HepG2 (cell line): ENCODE measurements around the gene VWA1. TPM values are rescaled to one million over a fixed set of nuclear protein-coding genes. Genes with fewer than 3 reads are reported as not detected.
A peak's percentile ranks its signal among the peaks of the same experiment; 100 is the strongest.

Source experiments
- ASH2L ChIP-seq: fragments of 300-600, 200-600 bp; sonication (generic); IDR thresholded peaks from 2 replicates; pipeline ENCODE4 v1.7.0; 2017; ENCODE audit warnings: low read depth, mild to moderate bottlenecking, moderate library complexity, mixed read lengths, low read length; ENCODE audit not compliant: insufficient read length
- EP300 ChIP-seq, 3 experiments: sonication (generic) in 1 of 3; formaldehyde crosslinking in 1 of 3; IDR thresholded peaks; 2 replicates each; pipeline versions ENCODE4 v1.5.1 to v1.6.1; 2011 to 2020; ENCODE audit warnings: low read depth in 2 of 3, low read length in 2 of 3, borderline replicate concordance in 1 of 3, improper control_type of control experiment in 1 of 3, mild to moderate bottlenecking in 1 of 3, missing genetic modification reagents in 1 of 3, moderate library complexity in 1 of 3
- ESRRA ChIP-seq: sonication (generic); formaldehyde crosslinking; IDR thresholded peaks from 2 replicates; pipeline ENCODE4 v1.5.1; 2020; ENCODE audit warnings: mild to moderate bottlenecking, low read depth, missing genetic modification reagents
- HHEX ChIP-seq: IDR thresholded peaks from 2 replicates; pipeline ENCODE4 v1.6.1; 2016; ENCODE audit warnings: control low read depth
- HNF4A ChIP-seq: sonication (generic); formaldehyde crosslinking; IDR thresholded peaks from 2 replicates; pipeline ENCODE4 v1.4.0; 2020; ENCODE audit warnings: missing genetic modification reagents
- ISX ChIP-seq: sonication (generic); formaldehyde crosslinking; conservative IDR thresholded peaks from 2 replicates; pipeline ENCODE4 v1.5.0; 2020; ENCODE audit warnings: missing genetic modification reagents
- KDM6A ChIP-seq: IDR thresholded peaks from 2 replicates; pipeline ENCODE4 v1.6.1; 2016; ENCODE audit warnings: low read depth
- KLF6 ChIP-seq: IDR thresholded peaks from 2 replicates; pipeline ENCODE4 v1.8.0; 2016; ENCODE audit warnings: missing biosample characterization, missing genetic modification reagents
- NFYC ChIP-seq: IDR thresholded peaks from 2 replicates; pipeline ENCODE4 v1.6.1; 2016; ENCODE audit warnings: missing genetic modification reagents, missing compliant biosample characterization
- PPARG ChIP-seq: conservative IDR thresholded peaks from 2 replicates; pipeline ENCODE4 v1.6.1; 2016; ENCODE audit warnings: missing biosample characterization, missing genetic modification reagents
- SKI ChIP-seq: fragments of 450-650 bp; IDR thresholded peaks from one replicate; pipeline ENCODE4 v1.6.1; 2018; ENCODE audit warnings: mild to moderate bottlenecking; ENCODE audit not compliant: partially characterized antibody
- SP2 ChIP-seq: sonication (generic); formaldehyde crosslinking; IDR thresholded peaks from 2 replicates; pipeline ENCODE4 v1.5.1; 2020; ENCODE audit warnings: mild to moderate bottlenecking, missing genetic modification reagents
- ZMYM3 ChIP-seq: sonication (generic); formaldehyde crosslinking; IDR thresholded peaks from 2 replicates; pipeline ENCODE4 v1.5.1; 2020; ENCODE audit warnings: mild to moderate bottlenecking, missing genetic modification reagents
- ZNF136 ChIP-seq: sonication (generic); formaldehyde crosslinking; IDR thresholded peaks from 2 replicates; pipeline ENCODE4 v1.8.1; 2022; ENCODE audit warnings: low read depth, mild to moderate bottlenecking, moderate library complexity, missing genetic modification reagents
- ZNF629 ChIP-seq: sonication (generic); formaldehyde crosslinking; conservative IDR thresholded peaks from 2 replicates; pipeline ENCODE4 v1.5.0; 2020; ENCODE audit warnings: missing genetic modification reagents
- ZNF670 ChIP-seq: sonication (generic); formaldehyde crosslinking; IDR thresholded peaks from 2 replicates; pipeline ENCODE4 v1.8.0; 2022; ENCODE audit warnings: mild to moderate bottlenecking, missing genetic modification reagents, borderline replicate concordance
- ZNF761 ChIP-seq: sonication (generic); formaldehyde crosslinking; conservative IDR thresholded peaks from 2 replicates; pipeline ENCODE4 v1.4.0; 2020; ENCODE audit warnings: mild to moderate bottlenecking, missing genetic modification reagents
- polyA plus RNA-seq, 8 experiments: library from polyadenylated mRNA; depleted of rRNA in 3 of 8; stranded (reverse) in 7 of 8; unstranded in 1 of 8; fragments of >200 nt; fragmentation: Illumina TruSeq in 4 of 8; extraction: Trizol in 4 of 8; gene quantifications; 2 replicates each; pipeline versions ENCODE4 v1.2.1 to v1.2.3, GENCODE V29; 2011 to 2016; ENCODE audit warnings: low read depth in 4 of 8, missing spikeins in 1 of 8, mixed read lengths in 1 of 8; ENCODE audit not compliant: insufficient read depth in 1 of 8
- total RNA-seq, 5 experiments: library from RNA; depleted of rRNA; stranded (reverse); fragments of >200 nt; fragmentation: Illumina TruSeq; extraction: Trizol; gene quantifications; 2 replicates each; pipeline ENCODE4 v1.2.3, GENCODE V29; 2016; ENCODE audit warnings: low read depth in 1 of 5
- TF ChIP-seq, protein P1 (sequence below): IDR thresholded peaks from 2 replicates; pipeline ENCODE4 v1.6.1; 2016; ENCODE audit warnings: missing compliant biosample characterization, missing genetic modification reagents, borderline replicate concordance
- TF ChIP-seq, protein P2 (sequence below): sonication (generic); formaldehyde crosslinking; IDR thresholded peaks from 2 replicates; pipeline ENCODE4 v1.5.0; 2020; ENCODE audit warnings: missing genetic modification reagents
- TF ChIP-seq, protein P3 (sequence below): IDR thresholded peaks from 2 replicates; pipeline ENCODE4 v1.6.1; 2016; ENCODE audit warnings: low read depth, borderline replicate concordance
- TF ChIP-seq, protein P4 (sequence below): sonication (generic); formaldehyde crosslinking; IDR thresholded peaks from 2 replicates; pipeline ENCODE4 v1.8.0; 2022; ENCODE audit warnings: mild to moderate bottlenecking, missing genetic modification reagents; ENCODE audit not compliant: insufficient replicate concordance
- TF ChIP-seq, protein P5 (sequence below): sonication (generic); formaldehyde crosslinking; IDR thresholded peaks from 2 replicates; pipeline ENCODE4 v1.9.0; 2021; ENCODE audit warnings: missing genetic modification reagents, borderline replicate concordance

VWA1 gene
- total and polyA plus RNA-seq, 2 of the 13 experiments (the other 11 are each of a cell fraction or from before 2014, with no cell fraction given): 40.9 to 57.5 TPM

DNA sequence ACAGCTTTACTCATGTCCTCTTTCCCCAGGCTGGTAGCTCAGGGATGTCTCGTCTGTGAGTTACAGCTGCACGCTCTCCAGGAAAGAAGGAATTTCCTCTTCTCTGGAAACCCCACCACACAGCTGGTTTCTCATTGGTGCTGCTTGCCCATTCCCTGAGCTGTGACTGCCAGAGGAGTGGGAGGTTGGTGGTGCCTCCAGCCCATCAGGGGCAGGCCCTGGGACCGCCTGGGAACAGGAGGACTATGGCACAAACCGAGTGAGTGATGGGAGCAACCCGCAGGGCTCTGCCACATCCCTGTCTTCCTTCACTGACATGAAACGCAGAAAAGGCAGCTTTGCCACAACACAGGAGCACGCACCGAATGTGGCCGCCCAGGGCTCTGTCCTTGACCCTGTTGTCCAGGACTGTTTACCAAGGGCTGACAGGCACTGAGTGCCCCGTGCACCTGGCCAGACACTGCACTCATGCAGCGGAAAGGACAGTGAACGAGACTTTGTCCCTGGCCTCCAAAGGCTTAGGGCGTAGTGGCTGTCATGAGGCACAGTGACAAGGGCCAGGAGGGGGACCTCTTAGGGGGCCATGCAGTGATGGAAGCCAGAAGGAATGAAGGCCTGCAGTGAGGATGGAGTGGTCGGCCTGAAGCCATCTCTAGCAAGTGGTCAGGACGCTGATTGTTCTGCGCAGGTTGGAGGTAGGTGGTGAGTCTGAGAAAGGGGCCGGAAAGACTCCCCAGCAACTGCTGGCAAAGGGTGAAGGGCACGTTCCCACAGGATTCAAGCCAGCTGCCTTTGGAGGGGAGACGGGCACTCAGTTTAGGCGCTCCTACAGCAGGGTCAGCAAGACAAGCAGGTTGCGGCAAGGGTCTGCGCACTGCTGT, 34.7 kb upstream of the VWA1 start (continued):
- TF ChIP-seq KLF6 (CRISPR knock-in tag) (peak; percentile 78; the same call in 1 of the 2 replicates), ZMYM3 (CRISPR knock-in tag) (peak; percentile 79; the same call in 1 of the 2 replicates), HNF4A (CRISPR knock-in tag) (peak; percentile 99), ZNF761 (peak; percentile 95), SP2 (CRISPR knock-in tag) (peak; percentile 54; the same call in 1 of the 2 replicates), ZNF629 (peak; percentile 75), SKI (peak; percentile 99), ZNF136 (0 out of 2 replicates have a peak, but pooled peaks have one; percentile 46), EP300 (IDR thresholded peaks at IDR 0.05; ENCODE audit: low read depth in 2 of 2, low read length in 2 of 2) (peak; percentile 63 to 88; a peak in 3 of 4 replicates), EP300 (CRISPR knock-in tag; IDR thresholded peaks at IDR 0.05; ENCODE audit: borderline replicate concordance) (peak; percentile 95), NFYC (CRISPR knock-in tag) (peak; percentile 51; the same call in 1 of the 2 replicates), ASH2L (peak; percentile 89), KDM6A (CRISPR knock-in tag) (peak; percentile 99), PPARG (CRISPR knock-in tag) (peak; percentile 79; the same call in 1 of the 2 replicates), ISX (no peak), ESRRA (CRISPR knock-in tag) (peak; percentile 96), ZNF670 (CRISPR knock-in tag) (peak; percentile 88; the same call in 1 of the 2 replicates), HHEX (CRISPR knock-in tag) (peak; percentile 57; the same call in 1 of the 2 replicates)
- TF ChIP-seq, protein P1, sequence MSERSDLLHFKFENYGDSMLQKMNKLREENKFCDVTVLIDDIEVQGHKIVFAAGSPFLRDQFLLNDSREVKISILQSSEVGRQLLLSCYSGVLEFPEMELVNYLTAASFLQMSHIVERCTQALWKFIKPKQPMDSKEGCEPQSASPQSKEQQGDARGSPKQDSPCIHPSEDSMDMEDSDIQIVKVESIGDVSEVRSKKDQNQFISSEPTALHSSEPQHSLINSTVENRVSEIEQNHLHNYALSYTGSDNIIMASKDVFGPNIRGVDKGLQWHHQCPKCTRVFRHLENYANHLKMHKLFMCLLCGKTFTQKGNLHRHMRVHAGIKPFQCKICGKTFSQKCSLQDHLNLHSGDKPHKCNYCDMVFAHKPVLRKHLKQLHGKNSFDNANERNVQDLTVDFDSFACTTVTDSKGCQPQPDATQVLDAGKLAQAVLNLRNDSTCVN (CRISPR knock-in tag): peak; percentile 84; the same call in 1 of the 2 replicates
- TF ChIP-seq, protein P2, sequence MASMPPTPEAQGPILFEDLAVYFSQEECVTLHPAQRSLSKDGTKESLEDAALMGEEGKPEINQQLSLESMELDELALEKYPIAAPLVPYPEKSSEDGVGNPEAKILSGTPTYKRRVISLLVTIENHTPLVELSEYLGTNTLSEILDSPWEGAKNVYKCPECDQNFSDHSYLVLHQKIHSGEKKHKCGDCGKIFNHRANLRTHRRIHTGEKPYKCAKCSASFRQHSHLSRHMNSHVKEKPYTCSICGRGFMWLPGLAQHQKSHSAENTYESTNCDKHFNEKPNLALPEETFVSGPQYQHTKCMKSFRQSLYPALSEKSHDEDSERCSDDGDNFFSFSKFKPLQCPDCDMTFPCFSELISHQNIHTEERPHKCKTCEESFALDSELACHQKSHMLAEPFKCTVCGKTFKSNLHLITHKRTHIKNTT: no peak
- TF ChIP-seq, protein P3, sequence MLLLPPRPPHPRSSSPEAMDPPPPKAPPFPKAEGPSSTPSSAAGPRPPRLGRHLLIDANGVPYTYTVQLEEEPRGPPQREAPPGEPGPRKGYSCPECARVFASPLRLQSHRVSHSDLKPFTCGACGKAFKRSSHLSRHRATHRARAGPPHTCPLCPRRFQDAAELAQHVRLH (CRISPR knock-in tag): peak; percentile 96; the same call in 1 of the 2 replicates
- TF ChIP-seq, protein P4, sequence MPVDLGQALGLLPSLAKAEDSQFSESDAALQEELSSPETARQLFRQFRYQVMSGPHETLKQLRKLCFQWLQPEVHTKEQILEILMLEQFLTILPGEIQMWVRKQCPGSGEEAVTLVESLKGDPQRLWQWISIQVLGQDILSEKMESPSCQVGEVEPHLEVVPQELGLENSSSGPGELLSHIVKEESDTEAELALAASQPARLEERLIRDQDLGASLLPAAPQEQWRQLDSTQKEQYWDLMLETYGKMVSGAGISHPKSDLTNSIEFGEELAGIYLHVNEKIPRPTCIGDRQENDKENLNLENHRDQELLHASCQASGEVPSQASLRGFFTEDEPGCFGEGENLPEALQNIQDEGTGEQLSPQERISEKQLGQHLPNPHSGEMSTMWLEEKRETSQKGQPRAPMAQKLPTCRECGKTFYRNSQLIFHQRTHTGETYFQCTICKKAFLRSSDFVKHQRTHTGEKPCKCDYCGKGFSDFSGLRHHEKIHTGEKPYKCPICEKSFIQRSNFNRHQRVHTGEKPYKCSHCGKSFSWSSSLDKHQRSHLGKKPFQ: peak; percentile 22
- TF ChIP-seq, protein P5, sequence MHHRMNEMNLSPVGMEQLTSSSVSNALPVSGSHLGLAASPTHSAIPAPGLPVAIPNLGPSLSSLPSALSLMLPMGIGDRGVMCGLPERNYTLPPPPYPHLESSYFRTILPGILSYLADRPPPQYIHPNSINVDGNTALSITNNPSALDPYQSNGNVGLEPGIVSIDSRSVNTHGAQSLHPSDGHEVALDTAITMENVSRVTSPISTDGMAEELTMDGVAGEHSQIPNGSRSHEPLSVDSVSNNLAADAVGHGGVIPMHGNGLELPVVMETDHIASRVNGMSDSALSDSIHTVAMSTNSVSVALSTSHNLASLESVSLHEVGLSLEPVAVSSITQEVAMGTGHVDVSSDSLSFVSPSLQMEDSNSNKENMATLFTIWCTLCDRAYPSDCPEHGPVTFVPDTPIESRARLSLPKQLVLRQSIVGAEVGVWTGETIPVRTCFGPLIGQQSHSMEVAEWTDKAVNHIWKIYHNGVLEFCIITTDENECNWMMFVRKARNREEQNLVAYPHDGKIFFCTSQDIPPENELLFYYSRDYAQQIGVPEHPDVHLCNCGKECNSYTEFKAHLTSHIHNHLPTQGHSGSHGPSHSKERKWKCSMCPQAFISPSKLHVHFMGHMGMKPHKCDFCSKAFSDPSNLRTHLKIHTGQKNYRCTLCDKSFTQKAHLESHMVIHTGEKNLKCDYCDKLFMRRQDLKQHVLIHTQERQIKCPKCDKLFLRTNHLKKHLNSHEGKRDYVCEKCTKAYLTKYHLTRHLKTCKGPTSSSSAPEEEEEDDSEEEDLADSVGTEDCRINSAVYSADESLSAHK: no peak
